OCI-LY7 (cell line): ENCODE results near the gene PRR7. TPM values are rescaled to one million over a fixed set of nuclear protein-coding genes. Genes with fewer than 3 reads are reported as not detected.

Source experiments
- BruUV-seq: library from RNA; stranded (reverse); fragments of 400-500 nt; replicated peaks from 2 replicates; lab custom pipeline; 2021; lab: Mats Ljungman, UMichigan
- CTCF ChIA-PET: fragments of 300-600 bp; sonication (Branson Sonifier 250); formaldehyde crosslinking; loops from one replicate; lab custom pipeline; 2022; ENCODE audit warnings: antibody characterized with exemption; ENCODE audit not compliant: unreplicated experiment; lab: Charles Lee
- POLR2A ChIA-PET: fragments of 300-600 bp; sonication (Branson Sonifier 250); formaldehyde crosslinking; loops from one replicate; lab custom pipeline; 2022; ENCODE audit warnings: antibody characterized with exemption; lab: Charles Lee
- DNase-seq: peaks from one replicate; pipeline ENCODE4 v3.0.0-alpha.2; 2015; ENCODE audit warnings: low spot score
- H2AFZ ChIP-seq: fragments of 200-600 bp; sonication (generic), shearing (Covaris generic); 2 replicates; pipeline ENCODE4 v1.6.1; 2014; ENCODE audit warnings: mild to moderate bottlenecking, antibody characterized with exemption, low read length, moderate library complexity
- H3K27ac ChIP-seq: fragments of 200-600 bp; sonication (generic); 2 replicates; pipeline ENCODE4 v1.5.1; 2014; ENCODE audit warnings: mixed run types, low read depth, mild to moderate bottlenecking, moderate library complexity, low read length, inconsistent platforms; ENCODE audit not compliant: poor library complexity, severe bottlenecking
- H3K36me3 ChIP-seq: fragments of 200-600 bp; sonication (generic); 2 replicates; pipeline ENCODE4 v1.6.1; 2014; ENCODE audit warnings: mild to moderate bottlenecking, antibody characterized with exemption, low read length, moderate library complexity, mixed read lengths; ENCODE audit not compliant: insufficient read depth
- H3K4me1 ChIP-seq: fragments of 200-600 bp; sonication (generic); 2 replicates; pipeline ENCODE4 v1.5.1; 2014; ENCODE audit warnings: mild to moderate bottlenecking, low read length; ENCODE audit not compliant: insufficient read depth, poor library complexity, severe bottlenecking
- H3K4me2 ChIP-seq: fragments of 200-600 bp; sonication (generic); 2 replicates; pipeline ENCODE4 v1.6.1; 2014; ENCODE audit warnings: mild to moderate bottlenecking, low read length
- H3K4me3 ChIP-seq: fragments of 200-600 bp; sonication (generic); 2 replicates; pipeline ENCODE4 v1.5.1; 2014; ENCODE audit warnings: mild to moderate bottlenecking, low read depth, low read length; ENCODE audit not compliant: poor library complexity, severe bottlenecking
- H3K79me2 ChIP-seq: fragments of 200-600 bp; sonication (generic); 2 replicates; pipeline ENCODE4 v1.6.1; 2016; ENCODE audit warnings: low read depth, mild to moderate bottlenecking, low read length, moderate library complexity, mixed read lengths; ENCODE audit not compliant: insufficient read depth
- H3K9me2 ChIP-seq: fragments of 200-600 bp; sonication (generic); 2 replicates; pipeline ENCODE4 v1.6.1; 2016; ENCODE audit warnings: mild to moderate bottlenecking, low read length, mixed read lengths; ENCODE audit not compliant: insufficient read depth
- H3K9me3 ChIP-seq: fragments of 200-600 bp; sonication (generic); 2 replicates; pipeline ENCODE4 v1.6.1; 2014; ENCODE audit warnings: mild to moderate bottlenecking, mixed run types, low read length, mixed read lengths
- H4K20me1 ChIP-seq: fragments of 200-600 bp; sonication (generic); 2 replicates; pipeline ENCODE4 v1.6.1; 2014; ENCODE audit warnings: mild to moderate bottlenecking, antibody characterized with exemption, low read length, moderate library complexity, mixed read lengths; ENCODE audit not compliant: insufficient read depth
- EZH2phosphoT487 ChIP-seq: fragments of 200-600 bp; sonication (generic); IDR thresholded peaks from 2 replicates; pipeline ENCODE4 v1.6.1; 2018; ENCODE audit warnings: low read depth, borderline replicate concordance, mild to moderate bottlenecking, mixed run types, antibody characterized with exemption, low read length, moderate library complexity, mixed read lengths
- intact Hi-C: fragments of 100-400 bp; cut with micrococcal nuclease; formaldehyde crosslinking; loops from one replicate; pipeline ENCODE4 v1.10.0; 2022; ENCODE audit not compliant: unreplicated experiment
- total RNA-seq, 2 experiments: library from RNA; depleted of rRNA in 1 of 2; stranded (reverse); fragments of >200 nt in 1 of 2; shearing (Covaris generic) in 1 of 2; gene quantifications; 2 replicates each; pipeline ENCODE4 v1.2.3, GENCODE V29; 2014 to 2022
- TF ChIP-seq, protein P1 (sequence below): fragments of 200-600 bp; sonication (generic); conservative IDR thresholded peaks from 2 replicates; pipeline ENCODE4 v1.5.1; 2014; ENCODE audit warnings: mild to moderate bottlenecking, antibody characterized with exemption, low read length, moderate library complexity, mixed read lengths

PRR7 gene
- total RNA-seq, 2 experiments from 2014 or later, result 12.8 to 13.6 TPM

DNA sequence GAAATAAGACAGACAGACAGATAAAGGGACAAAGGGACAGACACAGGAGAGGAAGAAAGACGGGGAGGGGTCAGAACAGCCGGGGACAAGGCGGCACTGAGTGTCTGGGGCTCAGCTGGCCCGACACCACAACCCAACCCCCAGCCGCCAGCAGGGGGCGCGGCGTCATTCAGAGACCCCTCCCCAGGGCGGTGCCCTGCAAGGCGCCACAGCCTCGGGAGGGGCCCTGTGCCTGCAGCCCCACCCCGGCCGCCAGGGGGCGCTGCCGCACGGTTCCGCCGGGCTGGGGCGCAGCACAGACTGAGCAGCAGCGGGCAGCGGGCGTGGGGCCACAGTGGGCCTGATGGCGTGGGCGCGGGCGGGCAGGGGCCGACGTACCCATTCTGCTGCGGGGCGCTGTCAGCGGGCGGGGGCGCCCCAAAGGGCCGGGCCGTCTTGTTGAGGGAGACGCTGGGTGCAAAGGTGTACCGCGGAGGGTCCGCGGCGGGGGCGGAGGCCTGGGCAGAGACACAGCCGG is 44.9 kb downstream of the PRR7 start:
- Histone ChIP-seq H4K20me1 (peaks cover 5% of the 10 kb centered on the region; the same call in 1 of the 2 replicates), H3K4me1 (peaks cover 46% of the 10 kb centered on the region), H2AFZ (no peak overlapping the region), H3K27ac (no peak overlapping the region), H3K9me2 (no peaks in the 10 kb centered on the region), H3K4me2 (no peak overlapping the region; the same call in 1 of the 2 replicates), H3K36me3 (peaks cover 8% of the 10 kb centered on the region; the same call in 1 of the 2 replicates), H3K4me3 (no peak overlapping the region), H3K9me3 (no peaks in the 10 kb centered on the region), H3K79me2 (no peaks in the 10 kb centered on the region)
- DNase-seq, result peak; percentile 58
- BruUV-seq, result no TSS peak
- TF ChIP-seq, protein P1, sequence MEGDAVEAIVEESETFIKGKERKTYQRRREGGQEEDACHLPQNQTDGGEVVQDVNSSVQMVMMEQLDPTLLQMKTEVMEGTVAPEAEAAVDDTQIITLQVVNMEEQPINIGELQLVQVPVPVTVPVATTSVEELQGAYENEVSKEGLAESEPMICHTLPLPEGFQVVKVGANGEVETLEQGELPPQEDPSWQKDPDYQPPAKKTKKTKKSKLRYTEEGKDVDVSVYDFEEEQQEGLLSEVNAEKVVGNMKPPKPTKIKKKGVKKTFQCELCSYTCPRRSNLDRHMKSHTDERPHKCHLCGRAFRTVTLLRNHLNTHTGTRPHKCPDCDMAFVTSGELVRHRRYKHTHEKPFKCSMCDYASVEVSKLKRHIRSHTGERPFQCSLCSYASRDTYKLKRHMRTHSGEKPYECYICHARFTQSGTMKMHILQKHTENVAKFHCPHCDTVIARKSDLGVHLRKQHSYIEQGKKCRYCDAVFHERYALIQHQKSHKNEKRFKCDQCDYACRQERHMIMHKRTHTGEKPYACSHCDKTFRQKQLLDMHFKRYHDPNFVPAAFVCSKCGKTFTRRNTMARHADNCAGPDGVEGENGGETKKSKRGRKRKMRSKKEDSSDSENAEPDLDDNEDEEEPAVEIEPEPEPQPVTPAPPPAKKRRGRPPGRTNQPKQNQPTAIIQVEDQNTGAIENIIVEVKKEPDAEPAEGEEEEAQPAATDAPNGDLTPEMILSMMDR, result peak; percentile 74
- TF ChIP-seq EZH2phosphoT487, result no peak
- ChIA-PET POLR2A (no interaction called here), CTCF (no interaction called here)
- intact Hi-C loops, result no loop called here

DNA sequence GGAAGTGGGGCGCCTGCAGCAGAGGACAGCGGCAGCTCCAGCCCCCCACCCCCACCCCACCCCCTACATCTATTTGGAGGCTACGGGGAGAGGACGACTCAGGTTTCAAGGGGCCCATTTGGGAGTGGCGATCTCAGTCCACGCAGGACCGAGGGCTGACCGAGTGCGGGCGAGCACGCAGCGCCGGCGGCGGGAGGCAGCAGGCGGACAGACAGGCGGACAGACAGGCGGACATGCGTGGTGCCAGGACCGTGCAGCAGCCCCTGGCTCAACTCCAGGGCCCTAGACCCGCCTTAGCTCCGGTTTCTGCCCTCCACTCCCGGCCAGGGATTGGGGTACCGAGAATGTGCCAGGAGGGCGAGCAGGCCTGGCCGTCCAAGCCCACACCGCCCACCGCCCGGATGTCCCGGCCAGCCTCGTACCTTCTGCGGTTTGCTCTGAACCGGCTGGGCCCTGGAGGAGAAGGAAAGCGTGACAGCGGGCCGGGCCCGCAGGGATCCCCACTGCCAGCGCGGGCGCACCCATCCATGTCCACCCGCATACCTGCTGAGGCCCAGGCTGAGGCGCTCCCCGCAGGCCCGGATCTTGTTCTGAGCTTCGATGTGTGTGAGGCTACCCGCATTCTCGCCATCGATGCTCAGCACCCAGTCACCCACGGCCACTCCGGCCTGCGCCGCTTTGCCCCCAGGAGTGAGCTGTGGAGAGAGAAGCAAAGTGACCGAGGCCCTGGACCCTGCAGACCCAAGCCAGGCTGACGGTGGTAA is 45.6 kb downstream of the PRR7 start:
- no peak for DNase-seq
- Histone ChIP-seq H2AFZ (no peak overlapping the region), H4K20me1 (peaks cover 6% of the 10 kb centered on the region; the same call in 1 of the 2 replicates), H3K79me2 (no peaks in the 10 kb centered on the region), H3K4me3 (no peak overlapping the region), H3K4me1 (peaks cover 48% of the 10 kb centered on the region), H3K9me3 (no peaks in the 10 kb centered on the region), H3K36me3 (peaks cover 5% of the 10 kb centered on the region; the same call in 1 of the 2 replicates), H3K27ac (no peak overlapping the region), H3K9me2 (no peaks in the 10 kb centered on the region), H3K4me2 (no peak overlapping the region)
- CTCF ChIA-PET, result interaction anchor here (0.6 kb wide), 1 partner anchor 52 kb away, joined by 3 read pairs; no protein-coding TSS in a partner anchor
- TF ChIP-seq, protein P1, result no peak
- TF ChIP-seq EZH2phosphoT487, result no peak
- intact Hi-C loops, result no loop called here
- POLR2A ChIA-PET, result interaction anchor here (0.5 kb wide), 1 partner anchor 14 kb away, joined by 3 read pairs; no protein-coding TSS in a partner anchor
- no TSS peak for BruUV-seq
